Retina (tissue), 1 donor: ENCODE measurements around the gene ST6GALNAC3.
A peak's percentile ranks its signal among the peaks of the same experiment; 100 is the strongest.

Experiments used
- DNase-seq: peaks from one replicate; pipeline ENCODE4 v3.0.0-alpha.2; 2016

The ST6GALNAC3 gene

DNA sequence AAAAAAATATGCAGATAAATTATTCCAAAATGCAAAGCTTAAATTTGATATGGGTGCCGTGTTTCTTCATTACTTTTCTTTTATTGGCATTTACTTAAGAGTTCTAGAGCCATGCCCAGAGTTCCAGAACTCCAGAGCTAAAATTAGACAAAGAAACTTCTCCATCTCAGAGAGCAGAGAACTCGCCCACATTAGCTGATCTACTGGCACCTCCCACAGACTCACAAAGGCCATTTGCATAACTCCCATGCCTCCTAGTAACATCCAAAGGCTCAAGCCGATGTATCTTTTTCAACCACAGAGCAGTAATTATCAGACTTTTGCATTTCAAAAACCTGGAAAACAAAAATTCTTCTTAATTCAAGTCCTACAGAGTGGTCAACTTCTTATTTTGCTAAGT lies 468.9 kb downstream of the ST6GALNAC3 start:
- DNase-seq: no peak

DNA sequence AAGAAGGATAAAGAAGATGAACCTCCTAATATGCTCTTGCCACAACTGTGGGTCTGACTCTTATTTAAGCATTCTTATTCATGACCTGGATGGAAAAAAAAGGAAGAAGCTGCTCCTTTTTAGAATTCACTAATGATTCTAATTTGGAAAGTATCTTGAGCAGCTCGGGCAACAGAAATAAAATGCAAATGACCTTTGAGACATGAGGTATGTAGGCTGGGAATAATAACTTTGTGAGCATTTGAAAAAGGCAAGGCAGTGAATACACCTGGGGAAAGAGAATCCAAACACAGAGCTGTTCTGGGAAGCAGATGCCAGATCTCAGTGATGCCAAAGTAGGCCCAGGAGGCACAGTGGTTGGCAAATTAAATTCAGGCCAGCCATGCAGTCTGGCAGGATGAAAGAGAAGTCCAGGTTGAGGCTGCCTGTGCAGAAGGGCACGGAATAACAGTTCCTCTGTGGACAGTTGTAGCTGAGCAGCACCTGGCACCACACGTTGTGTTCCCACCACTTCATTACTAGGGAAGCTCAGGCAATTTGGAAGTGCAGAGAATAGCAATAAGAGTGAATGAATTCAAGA lies 471.9 kb downstream of the ST6GALNAC3 start:
- no peak for DNase-seq

DNA sequence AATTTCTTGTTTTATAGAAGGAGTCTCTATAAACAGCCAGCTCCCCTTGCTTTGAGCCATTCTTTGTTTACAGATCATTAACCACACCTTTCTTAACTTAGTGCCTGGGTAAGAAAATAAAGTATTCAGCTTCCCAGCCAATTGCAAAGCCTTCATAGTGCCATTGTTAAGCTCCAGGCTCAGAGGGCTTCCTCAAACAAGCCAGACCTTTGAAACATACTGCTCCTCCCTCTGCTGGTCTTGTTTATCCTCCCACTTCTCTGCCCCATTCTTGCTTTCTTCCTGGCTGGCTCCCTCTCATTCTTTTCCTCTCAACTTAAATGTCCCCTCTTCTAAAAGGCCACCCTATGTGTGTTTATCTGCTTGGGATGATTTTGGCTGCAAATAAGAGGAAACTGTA lies 473.4 kb downstream of the ST6GALNAC3 start:
- DNase-seq: no peak

- no peak for DNase-seq
Measured at GRCh38 chr1:76548513-76549100, 474.1 kb downstream of the ST6GALNAC3 start.

GRCh38 chr1:76554283-76554682 lies 479.7 kb downstream of the ST6GALNAC3 start:
- DNase-seq: peak; percentile 48

- no peak for DNase-seq
Measured at GRCh38 chr1:76562292-76562691, 487.7 kb downstream of the ST6GALNAC3 start.

DNA sequence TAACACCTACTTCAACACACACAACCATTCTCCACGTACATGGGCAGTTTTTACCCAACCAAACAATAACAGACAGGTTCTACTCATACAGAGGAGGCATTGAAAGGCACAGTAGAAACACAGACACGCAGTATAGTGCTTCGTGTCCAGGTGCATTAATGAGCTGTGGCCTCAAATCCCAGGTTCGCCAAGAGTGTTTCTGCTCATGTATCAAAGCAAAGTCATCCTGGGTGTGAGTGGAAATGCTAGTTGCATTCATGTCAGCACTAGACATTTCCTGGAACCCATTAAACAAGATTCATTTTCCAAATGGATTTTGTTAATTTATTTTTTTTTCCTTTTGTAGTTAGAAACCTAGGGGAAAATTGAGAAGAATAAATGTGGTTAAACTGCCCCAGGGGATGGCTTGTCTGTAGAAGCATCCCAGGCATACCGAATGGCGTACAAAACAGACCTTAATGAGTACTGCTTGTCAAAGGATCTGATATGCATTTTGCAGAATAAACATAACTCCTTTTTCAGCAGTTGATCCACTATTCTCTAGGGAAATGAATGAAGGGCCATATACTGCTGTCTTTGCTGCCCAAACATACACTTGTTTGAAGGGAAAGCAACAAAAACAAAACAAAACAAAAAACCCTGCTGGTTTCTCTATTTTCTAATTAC lies 494.2 kb downstream of the ST6GALNAC3 start:
- no peak for DNase-seq

GRCh38 chr1:76571248-76571647 lies 496.7 kb downstream of the ST6GALNAC3 start:
- no peak for DNase-seq

DNA sequence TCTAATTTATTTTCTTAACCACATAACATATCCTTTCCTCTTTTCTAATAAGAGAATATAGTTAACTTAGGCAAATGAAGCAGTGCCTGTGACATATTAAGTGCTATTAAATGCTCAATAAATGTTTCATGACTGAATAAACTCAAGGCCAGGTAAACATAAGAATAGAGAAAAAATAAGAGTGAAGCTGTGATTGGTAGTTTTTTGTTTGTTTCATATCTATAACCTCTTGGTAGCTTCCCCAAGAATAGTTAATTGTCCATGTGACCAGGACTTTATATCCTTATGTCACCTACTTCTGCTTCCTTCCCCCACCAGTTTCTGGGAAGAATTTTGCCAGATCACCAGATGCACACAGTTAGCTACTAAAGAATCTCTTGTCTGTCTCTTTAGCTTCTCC lies 497.7 kb downstream of the ST6GALNAC3 start:
- DNase-seq: no peak

DNA sequence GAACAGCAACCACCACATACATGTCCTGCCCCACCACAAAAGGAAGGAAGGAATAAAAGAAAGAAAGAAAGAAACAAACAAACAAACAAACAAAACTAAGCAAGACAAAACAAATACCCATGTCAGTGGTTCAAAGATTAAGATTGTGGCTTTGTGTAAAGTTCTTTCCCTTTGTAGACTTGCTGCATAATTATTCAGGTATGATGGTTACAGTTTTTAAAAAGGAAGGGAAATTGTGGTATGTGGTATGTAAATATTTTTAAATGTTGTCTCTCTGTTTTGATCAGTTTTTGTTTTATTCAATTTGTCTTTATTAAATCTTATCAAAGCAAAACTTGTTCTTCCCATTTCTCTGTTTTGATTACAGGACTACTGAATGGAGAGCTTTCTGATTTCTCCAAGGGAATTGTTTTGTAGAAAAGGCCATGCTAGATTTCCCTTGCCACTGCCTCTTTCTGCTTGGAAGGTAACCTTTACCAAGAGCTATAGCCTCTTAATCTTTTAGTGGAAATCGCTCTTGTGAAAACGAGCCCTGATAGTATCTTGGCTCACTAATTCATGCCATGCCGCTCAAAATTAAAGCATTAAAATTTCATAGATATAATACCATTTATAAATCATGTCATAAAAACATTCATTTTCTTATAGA lies 502.5 kb downstream of the ST6GALNAC3 start:
- no peak for DNase-seq

- peak; percentile 31 for DNase-seq
Measured at GRCh38 chr1:76577525-76578185, 503.1 kb downstream of the ST6GALNAC3 start.

- no peak for DNase-seq
Measured at GRCh38 chr1:76580206-76580605, 505.7 kb downstream of the ST6GALNAC3 start.

GRCh38 chr1:76581712-76582111 lies 507.2 kb downstream of the ST6GALNAC3 start:
- no peak for DNase-seq

DNA sequence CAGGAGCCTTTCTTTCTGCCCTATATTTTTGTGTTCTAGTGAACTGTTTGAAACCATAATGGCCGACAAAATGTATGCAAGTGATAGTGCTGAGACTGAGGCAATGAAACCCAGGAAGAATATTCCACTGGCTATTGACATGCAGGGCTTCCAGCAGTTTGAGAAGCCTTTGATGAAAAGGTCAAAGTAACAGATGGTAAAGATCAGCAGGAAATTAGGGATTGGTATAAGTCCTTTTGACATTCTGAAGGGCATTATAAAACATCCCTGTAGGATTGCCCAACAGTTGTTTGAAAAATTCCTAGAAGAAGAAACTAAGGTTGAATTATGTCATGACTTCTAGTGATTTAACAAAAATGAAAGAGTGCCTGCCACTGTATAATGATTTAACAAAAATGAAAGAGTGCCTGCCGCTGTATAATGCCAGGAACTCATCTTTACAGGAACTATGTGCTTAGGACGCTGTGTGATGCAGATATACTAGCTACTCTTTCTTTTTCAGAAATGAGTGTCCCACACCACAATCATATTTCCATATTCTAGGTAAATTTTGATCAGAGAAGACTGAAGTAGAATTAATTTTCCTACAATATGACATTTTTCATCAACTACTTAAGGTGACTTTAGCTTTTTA lies 508.8 kb downstream of the ST6GALNAC3 start:
- DNase-seq: no peak

GRCh38 chr1:76583875-76584477 lies 509.4 kb downstream of the ST6GALNAC3 start:
- DNase-seq: no peak

- no peak for DNase-seq
Measured at GRCh38 chr1:76585980-76586674, 511.6 kb downstream of the ST6GALNAC3 start.

DNA sequence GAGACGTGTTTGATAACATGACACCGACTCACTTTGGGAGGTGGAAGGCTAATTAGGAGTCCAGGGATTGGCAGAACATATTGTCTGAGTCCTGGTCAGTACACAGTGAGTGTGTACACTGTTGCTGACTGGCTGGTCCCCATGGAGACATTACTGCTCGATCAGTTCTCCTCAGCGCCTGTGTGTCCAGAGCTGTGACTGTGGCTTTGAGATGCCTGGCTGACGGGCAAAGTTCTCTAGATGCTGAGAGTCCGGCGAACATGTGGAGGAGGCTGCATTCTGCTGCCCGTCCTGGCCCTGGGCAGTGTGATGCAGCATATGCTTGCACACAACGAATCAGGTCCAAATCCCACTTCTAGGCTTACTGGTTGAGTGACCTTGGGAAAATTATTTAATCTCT lies 512.7 kb downstream of the ST6GALNAC3 start:
- DNase-seq: peak; percentile 20

DNA sequence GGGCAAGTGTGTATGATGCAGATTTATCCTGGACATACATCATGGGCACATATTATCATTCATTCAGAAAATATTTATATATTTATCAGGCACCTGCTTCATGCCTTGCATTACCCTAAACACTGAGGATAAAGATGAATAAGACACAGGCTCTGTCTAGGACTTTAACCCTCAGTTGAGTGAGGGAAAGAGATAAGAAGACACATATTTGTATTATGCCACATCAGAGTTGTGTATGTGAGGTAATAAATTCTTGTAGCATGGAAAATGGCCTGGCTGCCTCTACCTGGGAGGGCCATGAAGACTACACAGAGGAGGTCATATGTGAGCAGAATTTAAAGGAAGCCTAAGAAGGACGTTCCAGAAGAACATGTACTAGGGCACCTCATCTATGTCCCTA lies 516.9 kb downstream of the ST6GALNAC3 start:
- DNase-seq: no peak

DNA sequence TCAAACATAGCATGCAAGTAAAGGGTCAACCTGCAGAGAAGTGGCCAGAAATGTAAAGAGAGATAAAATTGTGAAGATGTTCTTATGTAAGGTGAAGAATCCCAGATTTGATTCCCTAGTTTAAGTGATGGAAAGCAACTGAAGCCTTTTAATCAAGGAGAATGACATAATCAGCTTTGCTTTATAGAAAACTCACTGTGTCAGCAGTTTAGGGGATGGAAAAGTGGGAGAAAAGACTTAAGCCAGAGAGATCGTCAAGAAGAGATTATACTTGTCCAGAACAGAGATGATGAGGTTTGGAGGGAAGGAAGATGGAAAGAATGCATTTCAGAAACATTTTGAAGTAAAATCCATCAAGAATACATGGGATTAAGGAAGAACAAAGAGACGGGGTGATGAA lies 517.4 kb downstream of the ST6GALNAC3 start:
- DNase-seq: no peak

DNA sequence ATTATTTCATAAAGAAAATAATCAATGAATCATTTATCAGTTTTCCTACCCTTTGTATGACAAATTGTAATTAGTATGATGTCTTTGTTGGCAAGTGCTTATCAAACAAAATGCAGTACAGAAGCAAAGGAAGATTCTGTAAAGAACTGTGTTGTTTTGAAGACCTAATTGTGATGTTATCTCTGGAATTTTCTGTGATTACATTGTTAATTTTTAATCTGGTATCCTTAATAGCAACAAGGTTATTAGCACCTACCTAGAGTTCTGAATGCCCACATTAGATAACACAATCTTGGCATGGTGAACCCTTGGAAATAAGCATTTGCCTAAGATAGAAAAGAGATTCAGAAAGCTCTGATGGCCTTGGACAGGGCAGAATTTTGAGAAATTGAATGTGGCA lies 518.6 kb downstream of the ST6GALNAC3 start:
- DNase-seq: no peak

GRCh38 chr1:76593618-76594017 lies 519.1 kb downstream of the ST6GALNAC3 start:
- DNase-seq: no peak

DNA sequence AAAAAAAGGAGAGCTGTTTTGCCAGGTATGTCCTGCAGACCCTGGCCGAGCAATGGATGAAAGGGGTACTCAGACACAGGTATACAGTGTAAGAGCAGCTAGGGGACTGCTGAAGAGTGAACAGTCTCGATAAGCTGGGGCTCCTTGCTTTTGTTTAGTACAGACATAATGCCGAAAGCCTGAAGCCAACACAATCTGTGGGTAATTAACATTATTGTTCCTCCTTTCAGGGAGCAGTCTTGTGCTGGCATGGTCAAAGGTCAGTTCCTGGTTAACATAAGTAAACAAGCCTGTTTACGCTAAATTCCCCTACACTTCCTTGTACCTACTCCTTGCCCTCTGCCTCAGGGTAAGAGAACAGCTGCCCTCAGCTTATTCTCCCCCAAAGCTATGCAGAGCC lies 520.5 kb downstream of the ST6GALNAC3 start:
- no peak for DNase-seq
